SKM-1 treated with dmso at 0.1 percent for 144 hours (cell line): Measurements from ENCODE around the gene CHST9.
A peak's percentile ranks its signal among the peaks of the same experiment; 100 is the strongest.
"Not testable (repeated sequence)": the region's sequence is repeated elsewhere in the genome, so short reads cannot be mapped to it uniquely, and the experiment has no call there.

ENCODE experiments used
- DNase-seq: peaks from one replicate; lab custom pipeline; 2025; ENCODE audit not compliant: unreplicated experiment; lab: John Stamatoyannopoulos, UW

Gene CHST9

DNA sequence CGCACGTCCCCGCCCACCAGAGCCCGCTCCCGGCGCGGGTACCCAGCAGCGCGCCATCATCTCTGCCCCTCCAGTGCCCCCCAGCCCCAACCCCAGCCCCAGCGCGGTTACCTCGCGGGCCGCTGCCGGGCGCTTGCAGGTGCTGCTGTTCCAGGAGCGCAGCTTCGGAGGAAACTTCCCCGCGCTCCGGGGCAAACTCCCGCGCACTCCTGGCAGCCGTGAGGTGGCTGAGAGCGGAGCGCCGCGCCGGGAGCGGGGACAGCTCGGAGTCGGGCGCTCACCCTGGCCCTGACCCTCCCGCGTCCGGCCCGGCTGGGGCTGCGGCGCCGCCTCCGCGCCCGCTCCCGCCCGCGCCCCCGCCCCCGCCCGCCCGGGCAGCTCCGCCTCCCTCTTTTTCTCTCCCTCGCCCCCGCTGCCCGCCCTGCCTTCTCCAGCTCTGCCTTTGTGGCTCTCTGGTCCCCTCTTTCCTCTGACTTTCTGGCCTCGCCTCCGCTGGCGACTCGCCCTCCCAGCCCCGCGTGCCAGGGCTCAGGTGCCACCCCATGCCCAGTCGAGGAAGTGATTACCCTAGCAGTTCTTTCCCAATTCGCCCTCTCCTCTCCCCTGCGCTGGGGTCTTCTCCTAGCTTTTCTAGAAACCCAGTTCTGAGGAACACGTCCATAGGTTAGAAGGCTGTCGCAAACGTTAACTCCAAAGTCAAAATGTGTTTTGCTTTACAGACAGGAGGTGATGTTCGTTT is at the start of gene CHST9:
TSS of gene CHST9 (minus strand) at position 284 of the 739 bp plus-strand sequence. CDS start 42,499 bp downstream, outside the sequence.
- DNase-seq = no peak

DNA sequence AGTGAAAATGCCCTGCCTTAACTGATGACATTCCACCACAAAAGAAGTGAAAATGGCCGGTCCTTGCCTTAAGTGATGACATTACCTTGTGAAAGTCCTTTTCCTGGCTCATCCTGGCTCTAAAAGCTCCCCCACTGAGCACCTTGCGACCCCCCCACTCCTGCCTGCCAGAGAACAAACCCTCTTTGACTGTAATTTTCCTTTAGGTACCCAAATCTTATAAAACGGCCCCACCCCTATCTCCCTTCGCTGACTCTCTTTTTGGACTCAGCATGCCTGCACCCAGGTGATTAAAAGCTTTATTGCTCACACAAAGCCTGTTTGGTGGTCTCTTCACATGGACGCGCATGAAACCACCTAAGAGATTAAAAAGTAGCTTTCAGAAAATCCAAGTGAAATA is 47.2 kb upstream of the CHST9 start:
- DNase-seq = not testable (repeated sequence)

GRCh38 chr18:27231671-27232070 is 46.6 kb upstream of the CHST9 start:
- not testable (repeated sequence) for DNase-seq

GRCh38 chr18:27231221-27231620 is 46.1 kb upstream of the CHST9 start:
- DNase-seq = not testable (repeated sequence)

DNA sequence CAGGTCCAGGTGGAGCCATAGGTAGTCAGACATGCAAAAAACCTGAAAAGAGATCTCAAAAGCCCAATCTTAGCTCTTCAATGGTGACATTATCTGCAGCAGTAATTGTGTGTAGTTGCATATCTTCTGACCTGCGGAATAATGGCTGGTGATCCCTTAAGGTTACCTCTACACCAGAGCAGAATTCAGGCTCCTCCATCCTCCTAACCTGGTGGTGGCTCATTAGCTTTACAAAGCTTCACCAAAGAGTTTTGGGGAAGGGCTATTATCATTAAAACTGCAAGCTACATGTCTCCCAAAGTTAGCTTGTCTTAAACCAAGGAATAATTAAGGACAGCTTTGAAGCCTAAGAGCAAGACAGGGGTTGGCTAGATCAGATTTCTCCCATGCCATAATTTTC is 42.6 kb upstream of the CHST9 start:
- no peak for DNase-seq

DNA sequence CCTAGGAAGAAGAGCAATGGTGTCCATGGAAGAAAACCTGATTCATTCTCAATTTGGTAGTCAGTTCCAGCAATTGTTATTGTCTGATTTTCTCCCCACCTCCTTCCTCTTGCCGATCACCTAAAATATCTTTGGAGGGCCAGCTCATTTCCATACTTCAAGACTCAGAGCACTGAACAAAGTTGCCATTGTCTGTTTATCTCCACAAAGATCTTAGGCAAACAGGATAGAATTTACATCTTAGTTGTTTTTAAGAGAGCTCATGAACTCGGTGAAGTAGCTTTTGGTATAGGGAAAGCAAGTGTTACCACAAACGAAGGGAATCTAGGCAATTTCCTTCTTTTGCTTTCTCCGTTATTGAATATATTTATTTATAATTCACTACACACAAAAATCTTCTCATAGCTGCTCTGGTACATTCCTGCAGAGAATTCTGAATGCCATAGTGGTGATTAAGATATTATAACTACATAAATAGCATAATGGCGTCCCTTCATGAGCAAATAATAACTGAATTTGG is 41.5 kb upstream of the CHST9 start:
- no peak for DNase-seq

DNA sequence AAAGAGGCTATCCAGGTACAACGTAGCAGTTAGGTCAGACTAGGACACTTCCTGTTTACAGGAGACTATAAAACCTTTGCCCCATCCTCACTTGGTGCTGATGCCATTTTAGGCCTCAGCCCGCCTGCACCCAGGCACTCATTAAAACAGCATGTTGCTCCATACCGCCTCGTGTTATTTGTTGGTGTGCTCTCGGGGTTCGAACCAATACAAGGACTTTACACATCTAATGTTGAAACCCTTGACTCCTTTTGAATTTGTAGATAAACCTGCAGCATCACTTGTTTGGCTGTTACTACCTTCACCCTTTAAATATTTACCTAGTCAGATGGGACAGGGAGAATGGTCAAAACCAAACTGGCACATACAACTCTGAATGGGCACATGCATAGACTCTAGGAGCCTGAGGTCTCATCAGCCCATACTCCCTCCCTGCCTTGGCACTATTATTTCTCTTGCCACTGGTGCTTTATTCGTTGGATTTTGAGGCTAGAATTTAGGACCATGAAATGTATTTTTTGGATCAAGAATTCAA is 40.9 kb upstream of the CHST9 start:
- no peak for DNase-seq

- no peak for DNase-seq
These were observed 38.6 kb upstream of the CHST9 start for GRCh38 chr18:27223526-27224291.

DNA sequence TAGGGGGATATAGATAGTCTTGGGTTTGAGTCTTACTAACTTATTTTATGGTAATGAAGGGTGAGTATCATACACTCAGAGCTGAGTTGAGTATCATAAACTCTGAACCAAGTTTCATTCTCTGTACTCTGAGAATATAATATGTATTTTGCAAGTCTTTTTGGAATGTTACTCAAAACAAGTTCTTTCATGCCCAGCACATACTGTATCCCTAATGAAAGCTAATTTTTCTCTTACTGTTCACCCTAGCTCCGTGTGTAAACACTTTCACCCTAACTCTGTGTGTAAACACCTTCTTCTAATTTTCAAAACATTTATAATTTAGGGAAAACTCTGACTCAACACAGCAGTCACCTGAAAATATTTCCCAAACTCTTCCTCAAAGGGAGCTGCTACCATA is 29.7 kb upstream of the CHST9 start:
- no peak for DNase-seq

DNA sequence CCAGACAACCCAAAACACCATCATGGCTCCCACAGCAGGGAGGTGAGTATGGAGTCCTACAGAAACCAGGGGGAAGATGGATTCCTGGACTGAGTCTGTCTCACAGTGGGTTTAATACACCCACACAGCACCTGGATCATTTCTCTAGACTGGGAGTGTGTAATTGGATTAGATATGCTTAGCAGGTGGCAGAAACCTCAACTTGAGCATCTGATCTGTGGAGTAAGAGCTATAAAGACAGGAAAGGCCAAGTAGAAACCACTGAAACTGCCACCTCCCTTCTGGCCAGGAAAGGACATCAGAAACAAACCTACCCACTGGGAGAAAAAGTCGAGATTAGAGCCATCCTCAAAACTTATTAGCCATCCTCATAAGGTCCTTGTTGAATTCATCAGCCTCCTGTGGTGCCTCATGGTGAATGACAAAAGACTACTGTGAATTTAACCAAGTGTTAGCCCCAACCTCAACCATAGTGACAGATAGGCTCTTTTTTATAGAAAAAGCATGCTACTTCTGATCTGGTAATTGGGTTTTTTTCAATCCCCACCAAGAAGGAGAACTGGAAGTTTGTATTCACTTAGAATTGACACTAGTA is 28.1 kb upstream of the CHST9 start:
- DNase-seq = no peak

DNA sequence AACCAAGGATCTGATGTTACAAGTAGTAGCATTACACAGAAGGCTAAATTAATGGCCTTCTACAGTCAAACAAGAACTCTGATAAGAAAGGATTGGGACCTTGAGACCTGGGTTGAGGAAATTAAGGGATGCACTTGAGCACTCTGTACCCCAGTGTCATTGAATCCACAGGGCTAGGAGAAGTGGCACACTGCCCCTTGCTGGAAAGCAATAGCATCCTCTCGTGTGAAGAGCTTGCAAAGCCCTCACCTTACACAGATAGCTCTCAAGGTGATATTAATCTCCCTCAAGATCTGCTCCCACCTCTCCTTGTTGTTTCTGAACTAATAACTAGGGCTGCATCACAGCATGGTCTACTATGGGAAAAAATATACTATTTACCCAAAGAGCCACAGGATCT is 26.5 kb upstream of the CHST9 start:
- no peak for DNase-seq

GRCh38 chr18:27206411-27206810 is 21.3 kb upstream of the CHST9 start:
- peak; percentile 88 for DNase-seq

- DNase-seq = no peak
These were observed 17.6 kb upstream of the CHST9 start for GRCh38 chr18:27202741-27203140.

- no peak for DNase-seq
These were observed 12.9 kb upstream of the CHST9 start for GRCh38 chr18:27198036-27198435.

DNA sequence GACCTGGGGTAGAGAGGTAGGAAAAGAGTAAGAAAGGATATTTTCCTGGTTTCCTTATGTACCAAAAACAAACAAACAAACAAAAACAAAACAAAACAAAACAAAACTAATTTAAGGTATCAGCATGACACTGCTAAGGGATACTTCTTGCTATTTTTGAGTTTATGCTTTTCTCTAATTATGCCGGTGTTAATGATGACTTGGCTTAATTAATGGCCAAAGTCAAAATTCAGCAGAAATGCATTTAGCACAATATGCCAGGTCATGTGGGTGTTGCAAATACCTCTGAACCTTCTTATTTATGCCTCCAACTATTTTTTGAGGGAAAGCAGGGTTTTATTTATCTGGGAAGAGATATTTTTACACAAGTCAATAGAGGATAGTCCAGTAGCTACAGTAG is 3.2 kb upstream of the CHST9 start:
- DNase-seq = no peak

- DNase-seq = no peak
These were observed 789 bp upstream of the CHST9 start for GRCh38 chr18:27185897-27186296.

- no peak for DNase-seq
These were observed 738 bp downstream of the CHST9 start for GRCh38 chr18:27184115-27185024.

DNA sequence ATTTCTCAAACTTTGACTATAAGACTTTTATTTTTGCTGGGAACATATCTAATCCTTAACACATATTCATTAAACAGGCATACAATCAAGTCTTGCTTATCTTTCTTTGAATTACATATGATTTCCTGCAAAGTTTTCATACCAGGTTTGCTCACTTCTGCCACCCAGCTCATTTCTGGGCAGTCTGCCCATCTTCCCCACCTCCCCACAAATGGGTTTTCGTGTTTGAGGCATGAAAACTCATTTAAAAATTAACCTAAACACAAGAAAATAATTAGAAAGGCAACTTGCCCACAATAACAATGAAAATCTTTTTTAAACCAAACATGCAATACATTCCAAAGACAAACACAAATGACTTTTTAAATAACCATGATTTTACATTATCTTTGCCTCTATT is 3.4 kb downstream of the CHST9 start:
- DNase-seq = no peak

GRCh38 chr18:27178424-27178823 is 6.7 kb downstream of the CHST9 start:
- no peak for DNase-seq

GRCh38 chr18:27175914-27176313 is 9.2 kb downstream of the CHST9 start:
- no peak for DNase-seq

GRCh38 chr18:27175245-27175644 is 9.9 kb downstream of the CHST9 start:
- no peak for DNase-seq
